COR-L47 (cell line): Measurements from ENCODE around the gene PBLD.

ENCODE experiments used
- DNase-seq: peaks from one replicate; lab custom pipeline; 2025; lab: John Stamatoyannopoulos, UW

The PBLD gene

GRCh38 chr10:68332259-68333057 lies at the start of gene PBLD:
PBLD (minus strand) TSS chr10:68332928; CDS start chr10:68306844, 26,084 bp downstream.
- DNase-seq: peak; percentile 54

- no peak for DNase-seq
Measured at GRCh38 chr10:68371604-68372003, 38.9 kb upstream of the PBLD start.

- DNase-seq: no peak
Measured at GRCh38 chr10:68367121-68367520, 34.4 kb upstream of the PBLD start.

GRCh38 chr10:68366600-68366999 lies 33.9 kb upstream of the PBLD start:
- no peak for DNase-seq

GRCh38 chr10:68365611-68366010 lies 32.9 kb upstream of the PBLD start:
- DNase-seq: no peak

GRCh38 chr10:68364101-68364886 lies 31.6 kb upstream of the PBLD start:
- no peak for DNase-seq

- no peak for DNase-seq
Measured at GRCh38 chr10:68362590-68362989, 29.9 kb upstream of the PBLD start.

- DNase-seq: no peak
Measured at GRCh38 chr10:68359189-68359588, 26.5 kb upstream of the PBLD start.

- no peak for DNase-seq
Measured at GRCh38 chr10:68353537-68353936, 20.8 kb upstream of the PBLD start.

- DNase-seq: no peak
Measured at GRCh38 chr10:68348265-68348741, 15.6 kb upstream of the PBLD start.

GRCh38 chr10:68346774-68347173 lies 14.0 kb upstream of the PBLD start:
- DNase-seq: no peak

GRCh38 chr10:68345621-68346020 lies 12.9 kb upstream of the PBLD start:
- DNase-seq: no peak

- no peak for DNase-seq
Measured at GRCh38 chr10:68342909-68343516, 10.3 kb upstream of the PBLD start.

GRCh38 chr10:68340358-68341080 lies 7.8 kb upstream of the PBLD start:
- DNase-seq: no peak

GRCh38 chr10:68336754-68337351 lies 4.1 kb upstream of the PBLD start:
- DNase-seq: no peak

GRCh38 chr10:68334672-68335467 lies 2.1 kb upstream of the PBLD start:
- DNase-seq: no peak

GRCh38 chr10:68333440-68334431 lies 1.0 kb upstream of the PBLD start:
- DNase-seq: no peak

- no peak for DNase-seq
Measured at GRCh38 chr10:68333058-68333395, 299 bp upstream of the PBLD start.

- DNase-seq: peak; percentile 91
Measured at GRCh38 chr10:68331455-68332258, 1.1 kb downstream of the PBLD start, which contains the start of gene HNRNPH3. HNRNPH3 (plus strand) TSS chr10:68332064; CDS start chr10:68337222, 5,158 bp downstream.
